GM23248 (cell line): ENCODE results near the gene WLS. TPM values are rescaled to one million over a fixed set of nuclear protein-coding genes. Genes with fewer than 3 reads are reported as not detected.

Experiments used
- DNase-seq: peaks from one replicate; pipeline ENCODE4 v3.0.0-alpha.2; 2015
- H2AFZ ChIP-seq: fragments of 200-600 bp; sonication (generic); 2 replicates; pipeline ENCODE4 v1.6.1; 2016; ENCODE audit warnings: antibody characterized with exemption
- H3F3A ChIP-seq: fragments of 200-600 bp; sonication (generic); 2 replicates; pipeline ENCODE4 v1.6.1; 2016; ENCODE audit warnings: mild to moderate bottlenecking, antibody characterized with exemption, mixed run types; ENCODE audit not compliant: insufficient read depth
- H3K27ac ChIP-seq: fragments of 200-600 bp; sonication (generic); 2 replicates; pipeline ENCODE4 v1.5.1; 2016; ENCODE audit warnings: mild to moderate bottlenecking
- H3K27me3 ChIP-seq: fragments of 200-600 bp; sonication (generic); replicated peaks from 2 replicates; pipeline ENCODE4 v1.6.1; 2016; ENCODE audit warnings: mild to moderate bottlenecking; ENCODE audit not compliant: insufficient read depth
- H3K36me3 ChIP-seq: fragments of 200-600 bp; sonication (generic); 2 replicates; pipeline ENCODE4 v1.6.1; 2016; ENCODE audit warnings: low read depth, mild to moderate bottlenecking
- H3K4me1 ChIP-seq: fragments of 200-600 bp; sonication (generic); 2 replicates; pipeline ENCODE4 v1.6.1; 2016; ENCODE audit warnings: mild to moderate bottlenecking; ENCODE audit not compliant: insufficient read depth
- H3K4me2 ChIP-seq: fragments of 200-600 bp; sonication (generic); one replicate; pipeline ENCODE4 v1.6.1; 2016; ENCODE audit warnings: mild to moderate bottlenecking; ENCODE audit not compliant: unreplicated experiment
- H3K4me3 ChIP-seq: fragments of 200-600 bp; sonication (generic); 2 replicates; pipeline ENCODE4 v1.5.1; 2016; ENCODE audit warnings: mild to moderate bottlenecking
- H3K79me2 ChIP-seq: fragments of 200-600 bp; sonication (generic); 2 replicates; pipeline ENCODE4 v1.6.1; 2016; ENCODE audit warnings: mild to moderate bottlenecking; ENCODE audit not compliant: insufficient read depth
- H3K9ac ChIP-seq: fragments of 200-600 bp; sonication (generic); 2 replicates; pipeline ENCODE4 v1.6.1; 2016; ENCODE audit warnings: mild to moderate bottlenecking
- H3K9me2 ChIP-seq: fragments of 200-600 bp; sonication (generic); 2 replicates; pipeline ENCODE4 v1.6.1; 2016; ENCODE audit warnings: mixed run types, mild to moderate bottlenecking, moderate library complexity; ENCODE audit not compliant: insufficient read depth
- H3K9me3 ChIP-seq: fragments of 200-600 bp; sonication (generic); one replicate; pipeline ENCODE4 v1.6.1; 2017; ENCODE audit warnings: low read depth
- H4K20me1 ChIP-seq: fragments of 200-600 bp; sonication (generic); 2 replicates; pipeline ENCODE4 v1.6.0; 2016; ENCODE audit not compliant: insufficient read depth
- EZH2 ChIP-seq: fragments of 200-600 bp; sonication (generic); IDR thresholded peaks from 2 replicates; pipeline ENCODE4 v1.6.1; 2018; ENCODE audit warnings: antibody characterized with exemption, mild to moderate bottlenecking; ENCODE audit not compliant: insufficient read depth, poor library complexity, severe bottlenecking
- EZH2phosphoT487 ChIP-seq: fragments of 200-600 bp; sonication (generic); IDR thresholded peaks from 2 replicates; pipeline ENCODE4 v1.6.1; 2018; ENCODE audit warnings: antibody characterized with exemption, moderate library complexity, mild to moderate bottlenecking, low read depth; ENCODE audit not compliant: insufficient read depth
- WGBS, 2 experiments: methylation state at CpG; one replicate each; pipeline ENCODE4 v1.1.6; 2015 to 2017; ENCODE audit warnings: low lambda C conversion rate in 2 of 2, low coverage in 1 of 2; ENCODE audit errors: missing lambda C conversion rate in 2 of 2; 5-methylcytosine and 5-hydroxymethylcytosine counted together
- in situ Hi-C: fragments of 300-500 bp; cut with MboI; formaldehyde crosslinking; loops from 2 replicates; pipeline ENCODE4 v1.15.0; 2020
- polyA plus RNA-seq: library from polyadenylated mRNA; unstranded; fragments of >200 nt; fragmentation: Nextera tagmentation; extraction: Ambion mirVana; gene quantifications from 2 replicates; pipeline ENCODE4 v1.2.1, GENCODE V29; 2016
- total RNA-seq: library from RNA; depleted of rRNA; stranded (reverse); fragments of >200 nt; shearing (Covaris generic); gene quantifications from 2 replicates; pipeline ENCODE4 v1.2.3, GENCODE V29; 2014

The WLS gene
- total and polyA plus RNA-seq, 2 experiments from 2014 or later, result 26.7 to 36.4 TPM

GRCh38 chr1:68167211-68167610 lies 65.1 kb downstream of the WLS start:
- no peak for DNase-seq
- no peaks in the 10 kb centered on the region for H3K36me3 ChIP-seq
- H3K4me1 ChIP-seq, result no peaks in the 10 kb centered on the region
- in situ Hi-C loops, result no loop called here
- no peaks in the 10 kb centered on the region for H3K9me3 ChIP-seq
- H2AFZ ChIP-seq, result no peak overlapping the region
- no peaks in the 10 kb centered on the region for H3K27me3 ChIP-seq
- H3K9me2 ChIP-seq, result no peaks in the 10 kb centered on the region
- WGBS, 2 experiments, result 96 to 98% methylated on average over 3 of the region's 3 CpGs
- no peaks in the 10 kb centered on the region for H3F3A ChIP-seq
- H3K79me2 ChIP-seq, result no peaks in the 10 kb centered on the region
- no peak overlapping the region for H3K27ac ChIP-seq
- no peak overlapping the region for H3K4me2 ChIP-seq
- no peak overlapping the region for H3K4me3 ChIP-seq
- TF ChIP-seq EZH2 (no peak), EZH2phosphoT487 (no peak)
- H4K20me1 ChIP-seq, result no peaks in the 10 kb centered on the region
- H3K9ac ChIP-seq, result no peak overlapping the region

- TF ChIP-seq EZH2phosphoT487 (no peak), EZH2 (no peak)
- WGBS, 2 experiments, result 95 to 97% methylated on average over 2 of the region's 2 CpGs
- Histone ChIP-seq H3K4me2 (no peak overlapping the region), H3K79me2 (no peaks in the 10 kb centered on the region), H3K27me3 (no peaks in the 10 kb centered on the region), H2AFZ (no peak overlapping the region), H3K27ac (no peak overlapping the region), H3K9me3 (no peaks in the 10 kb centered on the region), H4K20me1 (no peaks in the 10 kb centered on the region), H3K36me3 (no peaks in the 10 kb centered on the region), H3F3A (no peaks in the 10 kb centered on the region), H3K9ac (no peak overlapping the region), H3K4me3 (no peak overlapping the region), H3K4me1 (no peaks in the 10 kb centered on the region), H3K9me2 (no peaks in the 10 kb centered on the region)
- in situ Hi-C loops, result no loop called here
- DNase-seq, result no peak
Observed at GRCh38 chr1:68166348-68166747, 66.0 kb downstream of the WLS start.

GRCh38 chr1:68165665-68166064 lies 66.7 kb downstream of the WLS start:
- Histone ChIP-seq H4K20me1 (no peaks in the 10 kb centered on the region), H3K36me3 (no peaks in the 10 kb centered on the region), H3K9ac (no peak overlapping the region), H3K79me2 (no peaks in the 10 kb centered on the region), H3K4me3 (no peak overlapping the region), H3K4me1 (no peaks in the 10 kb centered on the region), H2AFZ (no peak overlapping the region), H3K27me3 (no peaks in the 10 kb centered on the region), H3K9me2 (no peaks in the 10 kb centered on the region), H3K4me2 (no peak overlapping the region), H3K9me3 (no peaks in the 10 kb centered on the region), H3K27ac (no peak overlapping the region), H3F3A (no peaks in the 10 kb centered on the region)
- 82 to 88% methylated on average over 5 of the region's 5 CpGs for WGBS, 2 experiments
- in situ Hi-C loops, result no loop called here
- DNase-seq, result no peak
- TF ChIP-seq EZH2phosphoT487, result no peak
- no peak for TF ChIP-seq EZH2

DNA sequence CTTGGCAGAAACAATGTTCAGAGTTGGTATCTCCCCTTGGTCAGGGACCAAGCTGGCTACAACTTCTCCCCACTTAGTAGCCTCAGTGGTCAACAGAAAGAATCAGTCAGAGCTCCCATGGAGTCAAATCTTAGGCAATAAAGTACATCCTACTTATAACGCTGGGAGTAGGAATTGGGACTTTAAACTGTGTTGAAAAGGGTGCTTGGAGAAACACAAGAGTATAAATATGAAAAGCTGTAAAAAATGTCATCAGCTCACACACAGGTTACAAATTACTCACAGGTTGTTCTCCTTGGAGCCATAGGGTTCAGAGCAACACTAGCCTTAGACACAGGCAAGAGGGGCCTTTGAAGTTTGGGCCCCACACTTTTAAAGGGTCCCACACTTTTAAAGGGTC lies 67.4 kb downstream of the WLS start:
- 91 to 94% methylated on average over 1 of the region's 1 CpG for WGBS, 2 experiments
- no peaks in the 10 kb centered on the region for H3K36me3 ChIP-seq

DNA sequence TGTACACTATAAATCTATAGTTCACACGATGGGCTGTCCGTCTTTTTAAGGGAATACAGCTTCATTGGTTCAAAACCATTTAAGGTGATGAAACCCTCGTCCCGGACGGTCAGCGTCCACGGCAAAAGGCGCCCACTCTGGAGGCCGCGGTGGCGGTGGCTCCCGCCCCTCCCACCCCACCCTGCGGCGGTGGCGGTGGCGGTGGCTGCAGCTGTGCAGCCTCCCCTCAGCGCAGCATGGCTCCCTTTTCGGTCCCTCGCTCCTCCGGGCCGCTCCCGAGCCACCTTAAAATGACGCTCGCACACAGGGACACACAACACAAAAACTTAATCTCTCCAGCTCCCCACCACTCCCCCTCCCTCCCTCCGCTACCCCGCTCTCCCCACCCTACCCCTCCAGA lies 69.1 kb downstream of the WLS start:
- DNase-seq, result no peak
- Histone ChIP-seq H3K9me2 (no peaks in the 10 kb centered on the region), H3F3A (no peaks in the 10 kb centered on the region), H3K4me2 (no peak overlapping the region), H3K27me3 (no peaks in the 10 kb centered on the region), H4K20me1 (no peaks in the 10 kb centered on the region), H2AFZ (no peak overlapping the region), H3K9me3 (no peaks in the 10 kb centered on the region), H3K9ac (no peak overlapping the region), H3K4me3 (no peak overlapping the region), H3K79me2 (no peaks in the 10 kb centered on the region), H3K36me3 (no peaks in the 10 kb centered on the region), H3K27ac (no peak overlapping the region), H3K4me1 (no peaks in the 10 kb centered on the region)
- WGBS, 2 experiments, result 98 to 100% methylated on average over 2 to 26 of the region's 26 CpGs
- no peak for TF ChIP-seq EZH2
- no peak for TF ChIP-seq EZH2phosphoT487
- in situ Hi-C loops, result no loop called here

More for the DNA sequence above, 67.4 kb downstream of the WLS start:
- Histone ChIP-seq H3K27ac (no peak overlapping the region), H3K4me3 (no peak overlapping the region), H3K9ac (no peak overlapping the region), H3K4me1 (no peaks in the 10 kb centered on the region), H3F3A (no peaks in the 10 kb centered on the region), H2AFZ (no peak overlapping the region), H3K9me2 (no peaks in the 10 kb centered on the region), H4K20me1 (no peaks in the 10 kb centered on the region), H3K9me3 (no peaks in the 10 kb centered on the region), H3K27me3 (no peaks in the 10 kb centered on the region), H3K79me2 (no peaks in the 10 kb centered on the region), H3K4me2 (no peak overlapping the region)
- no peak for DNase-seq
- TF ChIP-seq EZH2 (no peak), EZH2phosphoT487 (no peak)
- in situ Hi-C loops, result no loop called here
